Activated CD4-positive, CD25-positive, alpha-beta regulatory T cell treated with anti-CD3 and anti-CD28 coated beads, Interleukin-2, amount 50 U/mL, for 72 hours (primary cell): ENCODE measurements around the gene EGF.
"Not testable (repeated sequence)": the region's sequence is repeated elsewhere in the genome, so short reads cannot be mapped to it uniquely, and the experiment has no call there.

Experiments used
- DNase-seq: peaks from one replicate; pipeline ENCODE4 v3.0.0; 2021

EGF gene

GRCh38 chr4:109912706-109913595 is at the start of gene EGF:
EGF (plus strand) TSS chr4:109912883; CDS start chr4:109913336, 453 bp downstream.
- no peak for DNase-seq

- no peak for DNase-seq
Measured at GRCh38 chr4:109864134-109864533, 48.5 kb upstream of the EGF start.

GRCh38 chr4:109870061-109870460 is 42.6 kb upstream of the EGF start:
- DNase-seq, result no peak

- DNase-seq, result no peak
Measured at GRCh38 chr4:109872065-109872464, 40.6 kb upstream of the EGF start.

- no peak for DNase-seq
Measured at GRCh38 chr4:109872950-109873656, 39.6 kb upstream of the EGF start.

GRCh38 chr4:109873791-109874514 is 38.7 kb upstream of the EGF start:
- DNase-seq, result no peak

GRCh38 chr4:109875106-109875505 is 37.6 kb upstream of the EGF start:
- DNase-seq, result no peak

- DNase-seq, result not testable (repeated sequence)
Measured at GRCh38 chr4:109875553-109875952, 37.1 kb upstream of the EGF start.

GRCh38 chr4:109876634-109877265 is 35.9 kb upstream of the EGF start:
- DNase-seq, result no peak

- DNase-seq, result no peak
Measured at GRCh38 chr4:109877400-109877799, 35.3 kb upstream of the EGF start.

- DNase-seq, result no peak
Measured at GRCh38 chr4:109878355-109878754, 34.3 kb upstream of the EGF start.

GRCh38 chr4:109879081-109879480 is 33.6 kb upstream of the EGF start:
- DNase-seq, result no peak

GRCh38 chr4:109879636-109880314 is 32.9 kb upstream of the EGF start:
- no peak for DNase-seq

GRCh38 chr4:109886303-109886702 is 26.4 kb upstream of the EGF start:
- no peak for DNase-seq

- no peak for DNase-seq
Measured at GRCh38 chr4:109887071-109887470, 25.6 kb upstream of the EGF start.

- no peak for DNase-seq
Measured at GRCh38 chr4:109890076-109890475, 22.6 kb upstream of the EGF start.

GRCh38 chr4:109902559-109903251 is 10.0 kb upstream of the EGF start:
- DNase-seq, result no peak

- no peak for DNase-seq
Measured at GRCh38 chr4:109908731-109909130, 4.0 kb upstream of the EGF start.

GRCh38 chr4:109910256-109910655 is 2.4 kb upstream of the EGF start:
- no peak for DNase-seq

GRCh38 chr4:109913596-109914241 is 1.0 kb downstream of the EGF start:
- no peak for DNase-seq

GRCh38 chr4:109914322-109914721 is 1.6 kb downstream of the EGF start:
- DNase-seq, result no peak
